HG03196 (cell line): ENCODE measurements around the gene NYAP2.

ENCODE experiments used
- ATAC-seq: cut with Tn5 transposase; IDR thresholded peaks from one replicate; pipeline ENCODE4 v1.9.1; 2021; ENCODE audit not compliant: unreplicated experiment

NYAP2 gene

GRCh38 chr2:225425284-225425683, 25.8 kb downstream of the NYAP2 start:
- ATAC-seq, result no peak

- ATAC-seq, result no peak
Observed at GRCh38 chr2:225428360-225428759, 28.9 kb downstream of the NYAP2 start.

GRCh38 chr2:225429717-225430116, 30.2 kb downstream of the NYAP2 start:
- no peak for ATAC-seq

GRCh38 chr2:225431105-225431863, 31.8 kb downstream of the NYAP2 start:
- ATAC-seq, result no peak

- ATAC-seq, result no peak
Observed at GRCh38 chr2:225434014-225434413, 34.5 kb downstream of the NYAP2 start.

GRCh38 chr2:225437319-225437718, 37.8 kb downstream of the NYAP2 start:
- no peak for ATAC-seq

- ATAC-seq, result no peak
Observed at GRCh38 chr2:225438248-225438647, 38.7 kb downstream of the NYAP2 start.

GRCh38 chr2:225452677-225453076, 53.2 kb downstream of the NYAP2 start:
- no peak for ATAC-seq

- ATAC-seq, result no peak
Observed at GRCh38 chr2:225454412-225454811, 54.9 kb downstream of the NYAP2 start.

GRCh38 chr2:225456619-225457260, 57.2 kb downstream of the NYAP2 start:
- no peak for ATAC-seq

GRCh38 chr2:225457482-225457881, 58.0 kb downstream of the NYAP2 start:
- no peak for ATAC-seq

GRCh38 chr2:225458431-225459117, 59.1 kb downstream of the NYAP2 start:
- ATAC-seq, result no peak

GRCh38 chr2:225462417-225462816, 62.9 kb downstream of the NYAP2 start:
- ATAC-seq, result no peak

- ATAC-seq, result no peak
Observed at GRCh38 chr2:225462945-225463344, 63.4 kb downstream of the NYAP2 start.

- ATAC-seq, result no peak
Observed at GRCh38 chr2:225463449-225463848, 63.9 kb downstream of the NYAP2 start.

- ATAC-seq, result peak; percentile 89
Observed at GRCh38 chr2:225464346-225465025, 65.0 kb downstream of the NYAP2 start.

- no peak for ATAC-seq
Observed at GRCh38 chr2:225465827-225466226, 66.3 kb downstream of the NYAP2 start.

GRCh38 chr2:225466891-225467604, 67.5 kb downstream of the NYAP2 start:
- ATAC-seq, result no peak

GRCh38 chr2:225468131-225468530, 68.6 kb downstream of the NYAP2 start:
- ATAC-seq, result no peak

GRCh38 chr2:225471039-225471438, 71.5 kb downstream of the NYAP2 start:
- no peak for ATAC-seq

- ATAC-seq, result no peak
Observed at GRCh38 chr2:225471482-225471881, 72.0 kb downstream of the NYAP2 start.
